ENCODE measurements around the gene MARCHF9. TPM values are rescaled to one million over a fixed set of nuclear protein-coding genes. Genes with fewer than 3 reads are reported as not detected.
A peak's percentile ranks its signal among the peaks of the same experiment; 100 is the strongest.

The MARCHF9 gene
- total RNA-seq, 4 donors from 2014 or later: 4.2 to 19.8 (median 10.4) TPM

DNA sequence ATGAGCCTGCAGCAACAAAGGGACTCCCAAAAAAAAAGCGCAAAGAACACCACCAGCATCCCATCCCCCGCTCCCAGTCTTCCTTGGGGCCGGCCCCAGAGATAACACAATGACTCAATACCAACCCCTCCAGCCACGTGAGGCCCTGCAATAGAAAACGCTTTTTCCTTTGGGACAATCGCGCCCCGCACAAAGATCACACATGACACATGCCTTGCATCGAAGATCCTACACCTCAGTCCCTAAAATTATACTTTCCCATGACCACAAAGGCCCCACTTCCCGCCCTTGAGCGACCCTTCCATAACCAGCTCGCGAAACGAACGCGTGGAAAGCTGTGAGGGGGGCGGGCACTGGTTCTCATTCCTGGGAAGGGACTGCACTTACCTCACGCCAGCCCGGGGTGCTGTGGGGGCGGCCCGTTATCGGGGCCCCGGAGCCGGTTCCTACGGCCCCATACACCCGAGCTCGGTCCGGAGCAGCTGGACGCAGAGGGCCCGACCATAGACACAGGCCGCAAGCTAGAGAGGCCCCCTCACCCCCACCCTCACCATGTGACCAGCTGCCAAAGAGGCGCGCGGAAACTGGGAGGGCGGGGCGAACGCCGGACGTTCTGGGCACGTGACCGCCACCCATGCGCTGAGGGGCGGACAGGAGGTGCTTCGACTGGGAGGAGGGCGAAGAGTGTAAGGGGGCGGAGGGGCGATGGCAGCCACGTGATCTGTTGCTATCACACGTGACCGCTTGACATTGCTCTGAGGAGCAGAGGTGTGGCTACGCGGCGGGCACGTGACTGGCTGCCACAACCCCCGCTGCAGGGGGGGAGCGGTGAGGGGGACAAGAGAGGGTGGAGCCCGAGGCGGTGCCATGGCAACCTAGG, 2.9 kb upstream of the MARCHF9 start, which contains the start of gene CDK4:
CDK4 (minus strand) TSS at position 523 of the 880 bp plus-strand sequence. CDS start 593 bp downstream, outside the sequence.
- peaks cover 0 to 51% (median 20%) of the 10 kb centered on the region in 4 donors for H3K4me1 ChIP-seq
- H3K4me3 ChIP-seq: peak within 1 kb of the TSS; percentile 68 to 89 (median 78)
- 1% methylated on average over 25 to 38 of the region's 58 CpGs for WGBS, 2 donors
- no peaks in the 10 kb centered on the region for H3K27me3 ChIP-seq
- H3K27ac ChIP-seq: peak within 1 kb of the TSS; percentile 83 to 96 (median 84)
- peak; percentile 98 to 99 for DNase-seq (ENCODE audit: low spot score in 2 of 2)
- TF ChIP-seq CTCF (IDR thresholded peaks at IDR 0.05) (peak in 2 of 5 experiments; percentile 4 to 45), POLR2A (IDR thresholded peaks at IDR 0.05) (peak; percentile 67 to 86), EP300 (IDR thresholded peaks at IDR 0.05) (peak; percentile 93 to 99)
- no peaks in the 10 kb centered on the region for H3K9me3 ChIP-seq
- peaks cover 0 to 43% (median 4%) of the 10 kb centered on the region in 3 donors for H3K36me3 ChIP-seq

- WGBS, 2 donors: 1 to 3% methylated on average over 5 of the region's 5 CpGs
- Histone ChIP-seq H3K4me3 (peak overlapping the region in 3 of 4 donors; percentile 18 to 89 (median 85)), H3K27me3 (no peaks in the 10 kb centered on the region), H3K27ac (peak overlapping the region; percentile 83 to 96 (median 84)), H3K36me3 (peaks cover 0 to 43% (median 7%) of the 10 kb centered on the region in 3 donors), H3K4me1 (peaks cover 0 to 52% (median 20%) of the 10 kb centered on the region in 4 donors), H3K9me3 (no peaks in the 10 kb centered on the region)
- DNase-seq (ENCODE audit: low spot score in 2 of 2): no peak
- TF ChIP-seq EP300 (IDR thresholded peaks at IDR 0.05) (no peak), CTCF (IDR thresholded peaks at IDR 0.05) (no peak), POLR2A (IDR thresholded peaks at IDR 0.05) (no peak)
Measured at GRCh38 chr12:57752668-57753000, 2.3 kb upstream of the MARCHF9 start.

GRCh38 chr12:57753756-57754337, 1.1 kb upstream of the MARCHF9 start:
- DNase-seq (ENCODE audit: low spot score in 2 of 2): no peak
- Histone ChIP-seq H3K27ac (peak overlapping the region in 2 of 4 donors; percentile 58 to 96), H3K36me3 (peaks cover 0 to 43% (median 9%) of the 10 kb centered on the region in 3 donors), H3K27me3 (no peaks in the 10 kb centered on the region), H3K4me1 (peaks cover 0 to 52% (median 20%) of the 10 kb centered on the region in 4 donors), H3K9me3 (no peaks in the 10 kb centered on the region), H3K4me3 (no peak overlapping the region)
- 17 to 25% methylated on average over 1 of the region's 1 CpG for WGBS, 2 donors
- TF ChIP-seq EP300 (IDR thresholded peaks at IDR 0.05) (no peak), CTCF (IDR thresholded peaks at IDR 0.05) (no peak), POLR2A (IDR thresholded peaks at IDR 0.05) (no peak)

- H3K9me3 ChIP-seq: no peaks in the 10 kb centered on the region
- no peak for TF ChIP-seq CTCF (IDR thresholded peaks at IDR 0.05)
- TF ChIP-seq POLR2A (IDR thresholded peaks at IDR 0.05): no peak
- no peak for TF ChIP-seq EP300 (IDR thresholded peaks at IDR 0.05)
- peaks cover 0 to 51% (median 20%) of the 10 kb centered on the region in 4 donors for H3K4me1 ChIP-seq
- H3K4me3 ChIP-seq: peak overlapping the region; percentile 57 to 90 (median 70)
- peak overlapping the region; percentile 37 to 86 (median 70) for H3K27ac ChIP-seq
- no peaks in the 10 kb centered on the region for H3K27me3 ChIP-seq
- no peak for DNase-seq (ENCODE audit: low spot score in 2 of 2)
- H3K36me3 ChIP-seq: peaks cover 0 to 36% (median 6%) of the 10 kb centered on the region in 3 donors
- no CpG with 5 or more reads among the region's 34 CpGs for WGBS, 2 donors
Measured at GRCh38 chr12:57755194-57755453, 221 bp downstream of the MARCHF9 start.

Data from tibial nerve (tissue), 4 donors.